GM12878 (cell line): ENCODE data around the gene SMC5. TPM values are rescaled to one million over a fixed set of nuclear protein-coding genes. Genes with fewer than 3 reads are reported as not detected.

Experiments used
- BMI1 ChIP-seq: fragments of 450-650 bp; IDR thresholded peaks from 2 replicates; pipeline ENCODE4 v1.6.1; 2016; ENCODE audit warnings: mild to moderate bottlenecking, moderate library complexity, borderline replicate concordance
- CEBPB ChIP-seq, 2 experiments: fragments of 150-350 bp in 1 of 2; IDR thresholded peaks; 2 replicates each; pipeline ENCODE4 v1.6.1; 2012 to 2014; ENCODE audit warnings: low read depth in 2 of 2, low read length in 2 of 2, borderline replicate concordance in 1 of 2, inconsistent platforms in 1 of 2
- CREB1 ChIP-seq: IDR thresholded peaks from 2 replicates; pipeline ENCODE4 v1.6.1; 2012; ENCODE audit warnings: low read depth, mild to moderate bottlenecking, inconsistent platforms
- E4F1 ChIP-seq: fragments of 450-650 bp; IDR thresholded peaks from 2 replicates; pipeline ENCODE4 v1.6.1; 2018; ENCODE audit warnings: borderline replicate concordance, mild to moderate bottlenecking; ENCODE audit not compliant: partially characterized antibody
- GATAD2B ChIP-seq: fragments of 450-650 bp; conservative IDR thresholded peaks from 2 replicates; pipeline ENCODE4 v1.6.1; 2017; ENCODE audit warnings: low read depth, mild to moderate bottlenecking, moderate library complexity
- KDM1A ChIP-seq: fragments of 200-600 bp; sonication (generic); IDR thresholded peaks from 2 replicates; pipeline ENCODE4 v1.6.1; 2016; ENCODE audit warnings: borderline replicate concordance
- NFIC ChIP-seq: IDR thresholded peaks from 2 replicates; pipeline ENCODE4 v1.6.1; 2012; ENCODE audit warnings: low read depth, mild to moderate bottlenecking, inconsistent platforms, low read length, moderate library complexity
- NFYB ChIP-seq: IDR thresholded peaks from 2 replicates; pipeline ENCODE4 v1.6.1; 2011; ENCODE audit warnings: low read depth, mild to moderate bottlenecking, low read length, improper control_type of control experiment, moderate library complexity; ENCODE audit not compliant: insufficient read depth
- NR2F1 ChIP-seq: fragments of 450-650 bp; conservative IDR thresholded peaks from 2 replicates; pipeline ENCODE4 v1.6.1; 2017; ENCODE audit warnings: mild to moderate bottlenecking
- RAD51 ChIP-seq: fragments of 450-650 bp; IDR thresholded peaks from 2 replicates; pipeline ENCODE4 v1.6.1; 2016; ENCODE audit warnings: moderate library complexity, mild to moderate bottlenecking, inconsistent platforms
- SIN3A ChIP-seq: IDR thresholded peaks from 2 replicates; pipeline ENCODE4 v1.6.1; 2012; ENCODE audit warnings: low read depth, low read length, improper control_type of control experiment
- polyA plus RNA-seq, 11 experiments: library from polyadenylated mRNA; depleted of rRNA in 4 of 11; unstranded in 6 of 11; stranded (reverse) in 5 of 11; fragments of >200 nt; fragmentation: Nextera tagmentation in 4 of 11; fragmentation: Illumina TruSeq in 1 of 11; extraction: Ambion mirVana in 4 of 11; extraction: Trizol in 1 of 11; gene quantifications; 1 replicate in 1 of 11; 2 replicates in 10 of 11; pipeline versions ENCODE4 v1.2.1 to v1.2.3, GENCODE V29; 2011 to 2016; ENCODE audit warnings: inconsistent platforms in 2 of 11, missing spikeins in 2 of 11, low read depth in 1 of 11
- total RNA-seq, 4 experiments: library from RNA; depleted of rRNA in 3 of 4; stranded (reverse); fragments of >200 nt in 3 of 4; fragmentation: Illumina TruSeq in 1 of 4; extraction: Trizol in 1 of 4; gene quantifications; 2 replicates each; pipeline versions ENCODE4 v1.2.1 to v1.2.3, GENCODE V29; 2013 to 2021

The SMC5 gene
- total and polyA plus RNA-seq, 10 of the 15 experiments (the other 5 are each of a cell fraction or from before 2014, with no cell fraction given): 6.5 to 47.1 (median 22.9) TPM

DNA sequence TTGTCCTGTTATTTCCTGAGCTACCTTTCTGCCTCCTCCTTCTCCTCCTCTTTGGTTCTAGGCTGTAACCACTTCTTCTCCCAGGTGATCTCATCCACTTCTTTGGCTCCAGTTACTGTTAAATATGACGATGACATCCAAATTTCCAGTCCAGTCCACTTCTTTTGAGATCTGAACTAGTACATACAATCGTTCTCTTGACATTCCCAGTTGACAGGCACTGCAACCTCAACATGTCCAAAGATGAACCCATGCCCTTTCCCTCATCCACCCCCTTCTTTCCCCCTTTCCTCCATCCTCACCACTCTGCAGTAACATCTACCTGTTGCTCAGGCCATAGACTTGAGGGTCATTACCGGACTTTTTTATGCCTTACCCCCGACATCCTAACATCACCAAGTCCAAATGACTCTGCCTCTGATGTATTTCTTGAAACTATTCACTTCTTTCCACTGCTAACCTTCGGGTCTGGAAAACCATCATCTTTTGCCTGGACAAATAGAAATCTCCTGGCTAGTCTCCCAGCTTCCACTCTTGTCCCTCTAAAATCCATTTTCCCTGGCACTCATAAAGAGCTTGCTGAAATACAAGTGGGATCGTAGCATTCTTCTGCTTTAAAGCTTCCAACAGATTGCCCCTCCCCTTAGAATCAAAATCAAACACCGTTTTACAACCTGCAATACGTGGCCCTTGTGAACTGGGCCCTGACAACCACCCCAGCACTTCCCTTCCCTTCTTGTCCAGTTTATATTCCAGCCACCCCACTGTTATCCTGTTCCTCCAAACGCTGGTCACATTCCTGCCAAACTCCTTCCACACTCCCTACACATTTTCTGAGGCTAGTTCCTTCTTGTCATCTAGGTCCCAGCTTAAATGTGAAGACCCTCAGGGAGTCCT lies 124.2 kb downstream of the SMC5 start (continued):
- TF ChIP-seq E4F1 (no peak), CREB1 (no peak), RAD51 (no peak), KDM1A (no peak), CEBPB (IDR thresholded peaks at IDR 0.05; ENCODE audit: borderline replicate concordance in 1 of 2, low read depth in 2 of 2, low read length in 2 of 2) (no peak), NR2F1 (no peak), GATAD2B (no peak), NFIC (no peak), SIN3A (no peak), NFYB (no peak), BMI1 (no peak)
- TF ChIP-seq, all 136 proteins: peak for 0
